C4-2B (cell line): Measurements from ENCODE around the gene FOXQ1.

Experiments
- CTCF ChIP-seq: fragments of 450-650 bp; conservative IDR thresholded peaks from 2 replicates; pipeline ENCODE4 v1.5.1; 2017; ENCODE audit warnings: mild to moderate bottlenecking
- ZFX ChIP-seq: fragments of 450-650 bp; IDR thresholded peaks from 2 replicates; pipeline ENCODE4 v1.6.1; 2017

- TF ChIP-seq CTCF (no peak), ZFX (no peak)
Observed at GRCh38 chr6:1295420-1295819, 16.5 kb upstream of the FOXQ1 start.
